Neural progenitor cell (in vitro differentiated cells): ENCODE data around the gene GRM3. TPM values are rescaled to one million over a fixed set of nuclear protein-coding genes. Genes with fewer than 3 reads are reported as not detected.

Experiments used
- DNase-seq: peaks from one replicate; pipeline ENCODE4 v3.0.0-alpha.2; 2016; ENCODE audit warnings: low spot score
- H2AFZ ChIP-seq: fragments of 200-600 bp; sonication (generic); replicated peaks from 2 replicates; pipeline ENCODE4 v1.6.1; 2016; ENCODE audit warnings: antibody characterized with exemption
- H3F3A ChIP-seq: fragments of 200-600 bp; sonication (generic); 2 replicates; pipeline ENCODE4 v1.6.1; 2016; ENCODE audit warnings: antibody characterized with exemption, low read depth
- H3K27ac ChIP-seq: fragments of 200-600 bp; sonication (generic); 2 replicates; pipeline ENCODE4 v1.5.1; 2016; ENCODE audit warnings: mild to moderate bottlenecking
- H3K27me3 ChIP-seq: fragments of 200-600 bp; sonication (generic); 2 replicates; pipeline ENCODE4 v1.6.1; 2016; ENCODE audit warnings: mild to moderate bottlenecking, moderate library complexity
- H3K36me3 ChIP-seq: fragments of 200-600 bp; sonication (generic); 2 replicates; pipeline ENCODE4 v1.5.1; 2016
- H3K4me1 ChIP-seq: fragments of 200-600 bp; sonication (generic); 2 replicates; pipeline ENCODE4 v1.6.1; 2016; ENCODE audit warnings: mixed run types
- H3K4me2 ChIP-seq: fragments of 200-600 bp; sonication (generic); 2 replicates; pipeline ENCODE4 v1.6.1; 2016
- H3K4me3 ChIP-seq: fragments of 200-600 bp; sonication (generic); 2 replicates; pipeline ENCODE4 v1.5.1; 2016
- H3K79me2 ChIP-seq: fragments of 200-600 bp; sonication (generic); 2 replicates; pipeline ENCODE4 v1.6.1; 2016; ENCODE audit warnings: low read depth
- H3K9ac ChIP-seq: fragments of 200-600 bp; sonication (generic); 2 replicates; pipeline ENCODE4 v1.6.1; 2016
- H3K9me3 ChIP-seq: fragments of 200-600 bp; sonication (generic); 2 replicates; pipeline ENCODE4 v1.5.1; 2016; ENCODE audit warnings: low read depth
- H4K20me1 ChIP-seq: fragments of 200-600 bp; sonication (generic); 2 replicates; pipeline ENCODE4 v1.6.1; 2016; ENCODE audit warnings: low read depth
- H3K27ac Mint-ChIP-seq: 3 replicates; pipeline ENCODE4 v1.8.0; 2021; ENCODE audit warnings: mixed read lengths
- H3K27me3 Mint-ChIP-seq: 2 replicates; pipeline ENCODE4 v1.8.0; 2022; ENCODE audit warnings: low read depth, mild to moderate bottlenecking, inconsistent platforms, moderate library complexity, mixed read lengths; ENCODE audit not compliant: insufficient read depth
- H3K36me3 Mint-ChIP-seq: 3 replicates; pipeline ENCODE4 v1.8.0; 2021; ENCODE audit warnings: mixed read lengths
- H3K4me1 Mint-ChIP-seq: 3 replicates; pipeline ENCODE4 v1.8.0; 2021; ENCODE audit warnings: mixed read lengths
- H3K4me3 Mint-ChIP-seq: 3 replicates; pipeline ENCODE4 v1.8.0; 2021; ENCODE audit warnings: mild to moderate bottlenecking, moderate library complexity, mixed read lengths
- H3K9me3 Mint-ChIP-seq: 3 replicates; pipeline ENCODE4 v1.8.0; 2020; ENCODE audit warnings: mixed read lengths
- CTCF ChIP-seq: fragments of 200-600 bp; sonication (generic); IDR thresholded peaks from 2 replicates; pipeline ENCODE4 v1.5.1; 2017; ENCODE audit warnings: antibody characterized with exemption, mild to moderate bottlenecking
- EZH2 ChIP-seq: fragments of 200-600 bp; sonication (generic); IDR thresholded peaks from 2 replicates; pipeline ENCODE4 v1.6.1; 2017; ENCODE audit warnings: antibody characterized with exemption, mild to moderate bottlenecking, moderate library complexity
- EZH2phosphoT487 ChIP-seq: fragments of 200-600 bp; sonication (generic); IDR thresholded peaks from 2 replicates; pipeline ENCODE4 v1.6.1; 2017; ENCODE audit warnings: antibody characterized with exemption
- total RNA-seq: library from RNA; depleted of rRNA; stranded (reverse); fragments of >200 nt; gene quantifications from 2 replicates; pipeline ENCODE4 v1.2.3, GENCODE V29; 2015; ENCODE audit warnings: low replicate concordance

The GRM3 gene
- total RNA-seq, 1 donor from 2014 or later: 22.2 TPM

GRCh38 chr7:86908948-86909347 lies 265.2 kb downstream of the GRM3 start:
- H3K4me3 ChIP-seq: no peak overlapping the region
- TF ChIP-seq EZH2: no peak
- no peak for TF ChIP-seq EZH2phosphoT487
- TF ChIP-seq CTCF: no peak
- H3K36me3 ChIP-seq: peaks cover 12% of the 10 kb centered on the region
- Mint-ChIP-seq H3K4me1 (no peaks in the 10 kb centered on the region), H3K4me3 (no peak overlapping the region), H3K27me3 (no peaks in the 10 kb centered on the region), H3K27ac (no peak overlapping the region), H3K36me3 (peaks cover 11% of the 10 kb centered on the region), H3K9me3 (no peaks in the 10 kb centered on the region)
- H3F3A ChIP-seq: no peaks in the 10 kb centered on the region
- H3K79me2 ChIP-seq: no peaks in the 10 kb centered on the region
- H3K27me3 ChIP-seq: no peaks in the 10 kb centered on the region
- DNase-seq: peak; percentile 14
- H3K4me2 ChIP-seq: no peak overlapping the region
- no peak overlapping the region for H2AFZ ChIP-seq
- H4K20me1 ChIP-seq: peaks cover 5% of the 10 kb centered on the region
- no peaks in the 10 kb centered on the region for H3K4me1 ChIP-seq
- no peak overlapping the region for H3K27ac ChIP-seq
- H3K9ac ChIP-seq: no peak overlapping the region
- no peaks in the 10 kb centered on the region for H3K9me3 ChIP-seq

GRCh38 chr7:86911659-86912058 lies 267.9 kb downstream of the GRM3 start:
- H3K27ac Mint-ChIP-seq: no peak overlapping the region
- Histone ChIP-seq H3K79me2 (no peaks in the 10 kb centered on the region), H4K20me1 (peaks cover 5% of the 10 kb centered on the region), H3K4me2 (no peak overlapping the region), H3K36me3 (peaks cover 14% of the 10 kb centered on the region), H3K27ac (no peak overlapping the region), H3K9ac (no peak overlapping the region), H2AFZ (no peak overlapping the region), H3K27me3 (no peaks in the 10 kb centered on the region), H3F3A (no peaks in the 10 kb centered on the region), H3K4me3 (no peak overlapping the region), H3K9me3 (no peaks in the 10 kb centered on the region), H3K4me1 (no peaks in the 10 kb centered on the region)
- peak; percentile 10 for DNase-seq
- TF ChIP-seq CTCF (peak; percentile 36), EZH2phosphoT487 (no peak), EZH2 (no peak)
- no peaks in the 10 kb centered on the region for H3K4me1 Mint-ChIP-seq
- H3K4me3 Mint-ChIP-seq: no peak overlapping the region
- no peaks in the 10 kb centered on the region for H3K9me3 Mint-ChIP-seq
- no peaks in the 10 kb centered on the region for H3K27me3 Mint-ChIP-seq
- peaks cover 11% of the 10 kb centered on the region for H3K36me3 Mint-ChIP-seq

- H3K79me2 ChIP-seq: no peaks in the 10 kb centered on the region
- H4K20me1 ChIP-seq: peaks cover 5% of the 10 kb centered on the region
- H3K4me3 ChIP-seq: no peak overlapping the region
- H3K27me3 ChIP-seq: no peaks in the 10 kb centered on the region
- no peaks in the 10 kb centered on the region for H3K4me1 ChIP-seq
- H2AFZ ChIP-seq: no peak overlapping the region
- Mint-ChIP-seq H3K9me3 (no peaks in the 10 kb centered on the region), H3K27ac (no peak overlapping the region), H3K4me3 (no peak overlapping the region), H3K27me3 (no peaks in the 10 kb centered on the region), H3K4me1 (no peaks in the 10 kb centered on the region), H3K36me3 (peaks cover 16% of the 10 kb centered on the region)
- no peak overlapping the region for H3K27ac ChIP-seq
- peaks cover 18% of the 10 kb centered on the region for H3K36me3 ChIP-seq
- TF ChIP-seq EZH2phosphoT487 (no peak), EZH2 (no peak), CTCF (no peak)
- no peak for DNase-seq
- no peaks in the 10 kb centered on the region for H3K9me3 ChIP-seq
- H3F3A ChIP-seq: no peaks in the 10 kb centered on the region
- no peak overlapping the region for H3K4me2 ChIP-seq
- H3K9ac ChIP-seq: no peak overlapping the region
Observed at GRCh38 chr7:86913709-86914108, 270.0 kb downstream of the GRM3 start.
